Smooth muscle cell (in vitro differentiated cells): Measurements from ENCODE around the gene PPP4R1. TPM values are rescaled to one million over a fixed set of nuclear protein-coding genes. Genes with fewer than 3 reads are reported as not detected.

Experiments used
- DNase-seq: peaks from one replicate; lab custom pipeline; 2025; ENCODE audit not compliant: unreplicated experiment; lab: John Stamatoyannopoulos, UW
- H2AFZ ChIP-seq: fragments of 200-600 bp; sonication (generic); 2 replicates; pipeline ENCODE4 v1.6.0; 2016; ENCODE audit warnings: antibody characterized with exemption, low read depth, mild to moderate bottlenecking
- H3F3A ChIP-seq: fragments of 200-600 bp; sonication (generic); 2 replicates; pipeline ENCODE4 v1.6.0; 2017; ENCODE audit warnings: antibody characterized with exemption, low read depth
- H3K27ac ChIP-seq: fragments of 200-600 bp; sonication (generic); 2 replicates; pipeline ENCODE4 v1.5.1; 2016; ENCODE audit warnings: low read depth, mild to moderate bottlenecking
- H3K27me3 ChIP-seq: fragments of 200-600 bp; sonication (generic); 2 replicates; pipeline ENCODE4 v1.6.1; 2016; ENCODE audit warnings: low read depth, mild to moderate bottlenecking
- H3K36me3 ChIP-seq: fragments of 200-600 bp; sonication (generic); 2 replicates; pipeline ENCODE4 v1.5.1; 2016; ENCODE audit warnings: low read depth
- H3K4me1 ChIP-seq: fragments of 200-600 bp; sonication (generic); 2 replicates; pipeline ENCODE4 v1.5.1; 2016; ENCODE audit warnings: low read depth
- H3K4me2 ChIP-seq: fragments of 200-600 bp; sonication (generic); 2 replicates; pipeline ENCODE4 v1.6.0; 2016; ENCODE audit warnings: mild to moderate bottlenecking
- H3K4me3 ChIP-seq: fragments of 200-600 bp; sonication (generic); 2 replicates; pipeline ENCODE4 v1.5.1; 2016; ENCODE audit warnings: mild to moderate bottlenecking
- H3K79me2 ChIP-seq: fragments of 200-600 bp; sonication (generic); 2 replicates; pipeline ENCODE4 v1.6.0; 2016; ENCODE audit warnings: low read depth, mild to moderate bottlenecking
- H3K9ac ChIP-seq: fragments of 200-600 bp; sonication (generic); 2 replicates; pipeline ENCODE4 v1.6.0; 2016; ENCODE audit warnings: low read depth
- H3K9me3 ChIP-seq: fragments of 200-600 bp; sonication (generic); replicated peaks from 2 replicates; pipeline ENCODE4 v1.5.1; 2016; ENCODE audit warnings: low read depth
- H4K20me1 ChIP-seq: fragments of 200-600 bp; sonication (generic); 2 replicates; pipeline ENCODE4 v1.6.0; 2016; ENCODE audit warnings: low read depth
- CTCF ChIP-seq: fragments of 200-600 bp; sonication (generic); IDR thresholded peaks from 2 replicates; pipeline ENCODE4 v1.5.1; 2017; ENCODE audit warnings: borderline replicate concordance, mild to moderate bottlenecking, antibody characterized with exemption; ENCODE audit not compliant: insufficient read depth, poor library complexity, severe bottlenecking
- WGBS: methylation state at CpG from one replicate; pipeline ENCODE4 v1.1.7; 2016; ENCODE audit warnings: low lambda C conversion rate; 5-methylcytosine and 5-hydroxymethylcytosine counted together
- polyA plus RNA-seq: library from polyadenylated mRNA; unstranded; fragments of >200 nt; fragmentation: Nextera tagmentation; extraction: Ambion mirVana; gene quantifications from 2 replicates; pipeline ENCODE4 v1.2.1, GENCODE V29; 2016
- total RNA-seq: library from RNA; depleted of rRNA; stranded (reverse); fragments of >200 nt; gene quantifications from 2 replicates; pipeline ENCODE4 v1.2.3, GENCODE V29; 2014

PPP4R1 gene
- total and polyA plus RNA-seq, 2 experiments from 2014 or later = 25.9 to 78.4 TPM

DNA sequence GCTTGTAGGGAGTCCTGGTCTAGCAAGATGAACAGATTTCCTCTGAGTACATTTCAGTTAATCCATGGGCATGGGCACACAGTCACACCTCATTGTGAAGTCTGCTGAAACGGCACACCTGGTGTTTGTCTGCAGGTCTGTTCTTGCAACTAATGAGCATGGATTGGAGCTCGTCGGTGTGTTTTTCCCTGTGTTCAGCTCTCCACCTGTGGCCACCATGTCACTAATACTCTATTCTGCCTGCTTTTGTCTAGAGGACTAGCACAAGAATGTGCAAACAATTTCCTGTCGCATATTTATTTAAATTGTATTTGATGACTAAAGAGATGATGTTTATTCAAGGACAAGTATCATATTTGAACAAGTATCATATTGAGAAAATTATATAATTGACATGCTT lies 24.5 kb upstream of the PPP4R1 start:
- Histone ChIP-seq H3K79me2 (no peaks in the 10 kb centered on the region), H3F3A (no peaks in the 10 kb centered on the region), H3K4me3 (no peak overlapping the region), H4K20me1 (no peaks in the 10 kb centered on the region), H3K4me1 (peaks cover 3% of the 10 kb centered on the region), H3K9ac (no peak overlapping the region), H3K9me3 (no peaks in the 10 kb centered on the region), H3K36me3 (no peaks in the 10 kb centered on the region), H2AFZ (no peak overlapping the region), H3K4me2 (no peak overlapping the region), H3K27me3 (no peaks in the 10 kb centered on the region), H3K27ac (no peak overlapping the region)
- TF ChIP-seq CTCF = no peak
- DNase-seq = no peak
- 74% methylated on average over 4 of the region's 4 CpGs for WGBS

DNA sequence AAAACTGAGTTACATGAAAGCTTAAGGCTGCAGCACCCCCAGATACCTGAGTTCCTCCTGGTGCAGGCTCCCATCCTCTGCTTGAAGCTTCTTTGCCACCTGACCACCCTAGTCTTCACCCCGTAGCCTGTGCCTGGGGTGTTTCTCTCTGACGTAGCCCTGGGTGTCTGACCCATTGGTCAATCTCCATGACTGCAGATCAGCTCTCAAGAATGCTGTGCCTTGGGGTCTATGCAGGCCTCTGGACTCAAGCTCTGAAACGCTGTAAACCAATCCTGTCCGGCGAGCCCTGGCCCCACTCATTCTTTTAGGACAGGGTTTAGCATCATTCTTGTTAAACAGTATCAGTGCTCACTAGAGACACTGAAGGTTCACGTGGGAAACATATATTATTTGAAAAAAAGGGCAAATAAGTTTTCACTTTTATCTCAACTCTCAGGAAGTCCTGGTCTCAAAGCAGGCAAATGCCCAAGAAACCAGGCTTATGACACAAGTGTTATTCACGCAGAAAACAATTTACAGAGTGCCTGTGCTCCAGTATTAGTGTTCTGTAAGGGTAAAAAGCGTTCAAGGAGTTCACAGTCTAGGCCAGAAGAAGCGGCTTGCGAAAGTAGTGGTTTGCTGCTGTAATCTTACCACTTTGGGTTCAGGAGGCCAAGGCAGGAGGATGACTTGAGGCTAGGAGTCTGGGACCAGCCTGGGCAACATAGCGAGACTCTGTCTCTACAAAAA lies 22.8 kb upstream of the PPP4R1 start:
- H3K36me3 ChIP-seq = no peaks in the 10 kb centered on the region
- H4K20me1 ChIP-seq = no peaks in the 10 kb centered on the region
- 84% methylated on average over 11 of the region's 11 CpGs for WGBS
- no peak overlapping the region for H2AFZ ChIP-seq
- TF ChIP-seq CTCF = no peak
- no peak overlapping the region for H3K4me2 ChIP-seq
- H3K9me3 ChIP-seq = no peaks in the 10 kb centered on the region
- no peaks in the 10 kb centered on the region for H3K27me3 ChIP-seq
- H3K79me2 ChIP-seq = no peaks in the 10 kb centered on the region
- H3K27ac ChIP-seq = no peak overlapping the region
- no peak overlapping the region for H3K4me3 ChIP-seq
- no peak overlapping the region for H3K9ac ChIP-seq
- no peak for DNase-seq
- H3K4me1 ChIP-seq = peaks cover under 1% of the 10 kb centered on the region
- no peaks in the 10 kb centered on the region for H3F3A ChIP-seq

DNA sequence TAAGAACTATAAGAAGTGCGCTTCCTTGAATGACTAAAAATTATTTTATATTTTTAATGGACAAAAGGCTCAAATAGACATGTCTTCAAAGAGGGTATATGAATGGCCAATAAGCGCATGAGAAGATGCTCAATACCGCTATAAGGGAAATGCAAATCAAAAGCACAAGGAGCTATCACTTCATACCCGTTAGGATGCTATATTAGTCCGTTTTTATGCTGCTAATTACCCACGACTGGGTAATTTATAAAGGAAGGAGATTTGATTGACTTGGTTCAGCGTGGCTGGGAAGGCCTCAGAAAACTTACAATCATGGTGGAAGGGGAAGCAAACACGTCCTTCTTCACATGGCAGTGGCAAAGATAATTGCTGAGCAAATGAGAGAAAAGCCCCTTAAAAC lies 20.5 kb upstream of the PPP4R1 start:
- Histone ChIP-seq H3K9me3 (no peaks in the 10 kb centered on the region), H3F3A (no peaks in the 10 kb centered on the region), H3K27ac (no peak overlapping the region), H3K27me3 (no peaks in the 10 kb centered on the region), H3K36me3 (no peaks in the 10 kb centered on the region), H2AFZ (no peak overlapping the region), H3K79me2 (no peaks in the 10 kb centered on the region), H3K9ac (no peak overlapping the region), H3K4me1 (peaks cover 3% of the 10 kb centered on the region), H3K4me2 (no peak overlapping the region), H4K20me1 (no peaks in the 10 kb centered on the region), H3K4me3 (no peak overlapping the region)
- WGBS = 86% methylated on average over 8 of the region's 8 CpGs
- DNase-seq = no peak
- no peak for TF ChIP-seq CTCF

- Histone ChIP-seq H3K27me3 (no peaks in the 10 kb centered on the region), H3K4me2 (peak overlapping the region; percentile 69), H3K4me3 (no peak overlapping the region), H3K27ac (no peak overlapping the region), H3K36me3 (no peaks in the 10 kb centered on the region), H3K79me2 (no peaks in the 10 kb centered on the region), H4K20me1 (no peaks in the 10 kb centered on the region), H3K9me3 (no peaks in the 10 kb centered on the region), H2AFZ (no peak overlapping the region), H3F3A (peaks cover 4% of the 10 kb centered on the region), H3K9ac (no peak overlapping the region), H3K4me1 (peaks cover 3% of the 10 kb centered on the region)
- WGBS = 37% methylated on average over 5 of the region's 5 CpGs
- TF ChIP-seq CTCF = no peak
- DNase-seq = no peak
Measured at GRCh38 chr18:9631814-9632496, 17.6 kb upstream of the PPP4R1 start.
